Stomach (tissue), 9 donors: ENCODE results near the gene TESPA1. TPM values are rescaled to one million over a fixed set of nuclear protein-coding genes. Genes with fewer than 3 reads are reported as not detected.

ENCODE experiments used
- DNase-seq, 2 donors: peaks; one replicate each; pipeline versions ENCODE4 v3.0.0 to v3.0.0-alpha.2; 2013 to 2019
- H3K27ac ChIP-seq, 5 donors: fragments of 200-600 bp in 4 of 5; sonication (generic) in 4 of 5; one replicate each; pipeline ENCODE4 v1.5.1; 2013 to 2019; ENCODE audit warnings: mild to moderate bottlenecking in 1 of 5, moderate library complexity in 1 of 5
- H3K27me3 ChIP-seq, 3 donors: fragments of 200-600 bp; sonication (generic); one replicate each; pipeline ENCODE4 v1.5.1; 2017 to 2019; ENCODE audit warnings: mixed run types in 1 of 3
- H3K36me3 ChIP-seq, 4 donors: fragments of 200-600 bp; sonication (generic); 1 replicate in 3 of 4; 2 replicates in 1 of 4; pipeline ENCODE4 v1.5.1; 2016 to 2019
- H3K4me1 ChIP-seq, 4 donors: fragments of 200-600 bp; sonication (generic); one replicate each; pipeline ENCODE4 v1.5.1; 2016 to 2019
- H3K4me3 ChIP-seq, 4 donors: fragments of 200-600 bp; sonication (generic) in 3 of 4; one replicate each; pipeline ENCODE4 v1.5.1; 2016 to 2019; ENCODE audit warnings: mild to moderate bottlenecking in 1 of 4
- H3K9me3 ChIP-seq, 4 donors: fragments of 200-600 bp; sonication (generic); one replicate each; pipeline ENCODE4 v1.5.1; 2016 to 2019
- CTCF ChIP-seq, 7 experiments: fragments of 450-650 bp in 4 of 7; fragments of 200-600 bp in 3 of 7; sonication (generic) in 3 of 7; IDR thresholded peaks; one replicate each; pipeline ENCODE4 v1.5.1; 2016 to 2019; ENCODE audit warnings: antibody characterized with exemption in 7 of 7, control low read depth in 2 of 7, mild to moderate bottlenecking in 1 of 7
- EP300 ChIP-seq: sonication (generic); formaldehyde crosslinking; IDR thresholded peaks from one replicate; pipeline ENCODE4 v1.6.1; 2017; ENCODE audit warnings: antibody characterized with exemption
- POLR2A ChIP-seq, 4 donors: fragments of 450-650 bp; IDR thresholded peaks; one replicate each; pipeline ENCODE4 v1.6.1; 2016; ENCODE audit warnings: antibody characterized with exemption in 4 of 4, control low read depth in 2 of 4, mild to moderate bottlenecking in 1 of 4, moderate library complexity in 1 of 4
- POLR2AphosphoS5 ChIP-seq, 3 donors: sonication (generic); formaldehyde crosslinking; IDR thresholded peaks; one replicate each; pipeline ENCODE4 v1.6.1; 2016; ENCODE audit warnings: antibody characterized with exemption in 3 of 3
- WGBS, 5 donors: extraction: QIAGEN DNeasy Blood & Tissue Kit in 3 of 5; methylation state at CpG; one replicate each; pipeline versions ENCODE4 v1.1.5 to v1.1.7; 2013 to 2018; 5-methylcytosine and 5-hydroxymethylcytosine counted together
- intact Hi-C: fragments of 100-400 bp; cut with DNase I; formaldehyde crosslinking; loops from one replicate; pipeline ENCODE4 v1.15.1; 2023; ENCODE audit warnings: low total_unique reads
- polyA plus RNA-seq, 3 donors: library from polyadenylated mRNA; stranded (reverse); fragments of 200-250 nt; gene quantifications; one replicate each; pipeline ENCODE4 v1.2.3, GENCODE V29; 2013
- total RNA-seq, 5 donors: library from RNA; depleted of rRNA; stranded (reverse); fragments of >200 nt; gene quantifications; one replicate each; pipeline versions ENCODE4 v1.1.0 to v1.2.3, GENCODE V29; 2014 to 2016
- donor health status: healthy with polysubstance abuse.
- donor health status: Bipolar disorder and iron deficiency.
- donor health status: healthy.

The TESPA1 gene
- total and polyA plus RNA-seq, 8 donors, result 0.81 to 2.6 (median 1.2) TPM; not detected in 4

- Histone ChIP-seq H3K36me3 (no peaks in the 10 kb centered on the region), H3K4me1 (peaks cover 9 to 24% (median 13%) of the 10 kb centered on the region in 4 donors), H3K27me3 (no peaks in the 10 kb centered on the region), H3K9me3 (peaks cover 5 to 23% (median 15%) of the 10 kb centered on the region in 4 donors), H3K27ac (no peak overlapping the region), H3K4me3 (no peak overlapping the region)
- TF ChIP-seq EP300, result no peak
- TF ChIP-seq POLR2A (IDR thresholded peaks at IDR 0.05), result no peak
- TF ChIP-seq CTCF (IDR thresholded peaks at IDR 0.05), result no peak
- TF ChIP-seq POLR2AphosphoS5 (IDR thresholded peaks at IDR 0.05), result no peak
- 67 to 87% (median 82%) methylated on average over 3 of the region's 3 CpGs for WGBS, 5 donors
- no peak for DNase-seq
- intact Hi-C loops, result no loop called here
These were observed 54.6 kb downstream of the TESPA1 start for GRCh38 chr12:54929998-54930397.

- DNase-seq, result no peak
- H3K9me3 ChIP-seq, result peaks cover 5 to 23% (median 15%) of the 10 kb centered on the region in 4 donors
These were observed 58.3 kb downstream of the TESPA1 start for GRCh38 chr12:54926246-54926645.

GRCh38 chr12:54924972-54925707 lies 59.4 kb downstream of the TESPA1 start:
- intact Hi-C loops, result no loop called here
- Histone ChIP-seq H3K4me3 (no peak overlapping the region), H3K4me1 (no peaks in the 10 kb centered on the region), H3K27ac (no peak overlapping the region), H3K9me3 (peaks cover 2 to 12% (median 9%) of the 10 kb centered on the region in 4 donors), H3K27me3 (no peaks in the 10 kb centered on the region), H3K36me3 (no peaks in the 10 kb centered on the region)
- DNase-seq, result no peak
- 46 to 59% (median 56%) methylated on average over 8 of the region's 8 CpGs for WGBS, 5 donors
- no peak for TF ChIP-seq CTCF (IDR thresholded peaks at IDR 0.05)
- no peak for TF ChIP-seq EP300
- TF ChIP-seq POLR2AphosphoS5 (IDR thresholded peaks at IDR 0.05), result no peak
- TF ChIP-seq POLR2A (IDR thresholded peaks at IDR 0.05), result no peak

More at GRCh38 chr12:54926246-54926645, 58.3 kb downstream of the TESPA1 start:
- TF ChIP-seq POLR2AphosphoS5 (IDR thresholded peaks at IDR 0.05) (no peak), POLR2A (IDR thresholded peaks at IDR 0.05) (no peak), CTCF (IDR thresholded peaks at IDR 0.05) (no peak), EP300 (no peak)
- intact Hi-C loops, result no loop called here
- Histone ChIP-seq H3K4me1 (no peaks in the 10 kb centered on the region), H3K27ac (no peak overlapping the region), H3K27me3 (no peaks in the 10 kb centered on the region), H3K4me3 (no peak overlapping the region), H3K36me3 (no peaks in the 10 kb centered on the region)
- WGBS, 5 donors, result 92 to 100% (median 100%) methylated on average over 1 of the region's 1 CpG

GRCh38 chr12:54917001-54917488 lies 67.5 kb downstream of the TESPA1 start:
- Histone ChIP-seq H3K9me3 (no peaks in the 10 kb centered on the region), H3K27me3 (no peaks in the 10 kb centered on the region), H3K4me3 (no peak overlapping the region), H3K27ac (no peak overlapping the region), H3K4me1 (no peaks in the 10 kb centered on the region), H3K36me3 (no peaks in the 10 kb centered on the region)
- WGBS, 5 donors, result 89 to 92% (median 90%) methylated on average over 16 to 21 of the region's 21 CpGs
- no peak for DNase-seq
- intact Hi-C loops, result no loop called here
- TF ChIP-seq EP300, result no peak
- TF ChIP-seq POLR2AphosphoS5 (IDR thresholded peaks at IDR 0.05), result no peak
- no peak for TF ChIP-seq POLR2A (IDR thresholded peaks at IDR 0.05)
- TF ChIP-seq CTCF (IDR thresholded peaks at IDR 0.05), result no peak

Other genes with a start within 250 kb of the TESPA1 start
- gene MUCL1, start 130.2 kb downstream of the TESPA1 start, total RNA-seq, result not detected
- not detected for gene MUCL1, start 130.2 kb downstream of the TESPA1 start, polyA plus RNA-seq
- gene NEUROD4, start 35.2 kb upstream of the TESPA1 start, total RNA-seq, result not detected
- gene NEUROD4, start 35.2 kb upstream of the TESPA1 start, polyA plus RNA-seq, result not detected
- not detected for gene OR9K2, start 141.6 kb upstream of the TESPA1 start, total RNA-seq
- gene OR9K2, start 141.6 kb upstream of the TESPA1 start, polyA plus RNA-seq, result not detected
- gene OR10A7, start 236.3 kb upstream of the TESPA1 start, total RNA-seq, result not detected
- gene OR10A7, start 236.3 kb upstream of the TESPA1 start, polyA plus RNA-seq, result not detected